ENCODE measurements around the gene M1AP.
"Not testable (repeated sequence)": the region's sequence is repeated elsewhere in the genome, so short reads cannot be mapped to it uniquely, and the experiment has no call there.

Gene M1AP

DNA sequence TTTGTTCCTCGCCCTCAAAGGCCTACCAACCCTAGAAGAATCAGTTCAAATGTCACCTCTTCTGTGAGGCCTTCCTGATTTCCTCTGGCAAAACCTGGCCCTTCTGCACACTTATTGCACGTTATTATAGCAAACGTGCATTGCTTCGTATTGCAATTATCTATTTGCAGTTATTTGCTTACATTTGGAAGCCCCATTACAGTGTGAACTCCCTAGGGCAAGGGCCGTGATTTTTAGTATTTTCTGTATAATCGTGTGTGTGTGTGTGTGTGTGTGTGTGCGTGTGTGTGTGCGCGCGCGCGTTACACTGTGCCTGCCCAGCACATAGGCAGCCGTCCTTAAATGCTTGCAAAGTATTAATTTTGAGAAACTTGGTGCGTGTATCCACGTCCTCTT is 5.5 kb upstream of the M1AP start:
- no peak for DNase-seq

DNA sequence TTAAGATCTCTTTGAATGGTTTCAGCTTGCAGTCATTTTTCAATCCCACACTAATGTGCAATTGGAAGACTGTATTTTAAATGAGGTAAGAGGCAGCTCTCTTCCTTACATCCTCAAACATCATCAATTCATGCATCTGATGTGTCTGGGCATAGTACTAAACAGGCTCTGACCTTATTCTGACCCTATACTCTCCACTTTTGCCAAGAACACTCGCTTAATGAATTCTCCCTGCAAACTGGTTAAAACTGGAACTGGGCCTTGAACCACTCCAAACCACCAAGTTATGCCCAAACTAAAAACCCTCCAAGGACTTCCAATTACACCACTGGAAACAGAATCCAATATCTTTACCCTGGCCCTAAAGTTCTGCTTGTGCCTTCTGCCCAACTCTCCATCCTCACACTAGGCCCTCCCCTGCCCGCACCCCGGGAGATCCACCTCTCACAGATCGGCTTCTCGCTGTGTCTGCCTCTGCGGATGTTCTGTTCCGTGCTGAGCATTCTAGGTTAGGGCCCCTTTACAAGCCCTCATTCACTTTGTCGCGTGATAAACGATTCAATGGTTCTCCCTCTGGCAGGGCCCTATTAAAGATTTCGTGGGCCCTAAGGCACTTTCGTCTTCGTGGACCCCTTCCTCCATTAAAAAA is 1.2 kb downstream of the M1AP start:
- DNase-seq, result no peak

DNA sequence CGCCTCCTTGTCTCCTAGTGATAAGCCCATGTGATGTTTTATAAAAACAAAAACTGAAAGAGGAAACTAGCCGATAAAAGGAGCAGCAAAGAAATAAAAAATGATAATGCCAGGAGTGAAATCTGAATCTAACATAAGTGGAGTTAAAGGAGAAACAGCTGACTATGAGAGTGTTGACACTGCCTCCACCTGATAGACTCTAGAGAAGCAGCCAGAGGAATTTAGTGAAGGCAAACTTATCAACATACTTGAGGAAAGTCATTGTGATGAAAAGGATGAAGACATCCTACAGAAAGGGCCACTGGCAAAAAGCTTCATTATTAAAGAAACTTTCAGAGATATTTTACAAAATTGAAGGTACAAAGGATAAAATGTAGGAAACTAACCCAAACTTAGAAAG is 1.9 kb downstream of the M1AP start:
- no peak for DNase-seq

DNA sequence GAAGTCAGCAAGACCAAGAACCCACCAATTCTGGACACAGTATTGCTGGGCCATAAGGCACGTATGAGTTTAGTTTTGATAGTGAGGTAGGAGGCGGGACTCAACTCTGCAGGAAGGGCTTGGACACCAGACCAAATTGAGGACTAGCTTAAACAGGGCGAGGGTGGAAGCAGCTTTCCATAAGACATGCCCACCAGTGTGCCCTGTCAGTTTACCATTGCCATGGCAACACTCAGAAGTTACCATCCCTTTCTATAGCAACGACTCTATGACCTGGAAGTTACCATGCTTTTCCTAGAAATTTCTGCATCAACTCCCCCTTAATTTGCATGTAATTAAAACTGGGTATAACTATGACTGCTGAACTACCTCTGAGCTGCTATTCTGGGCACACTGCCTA is 2.8 kb downstream of the M1AP start:
- no peak for DNase-seq

DNA sequence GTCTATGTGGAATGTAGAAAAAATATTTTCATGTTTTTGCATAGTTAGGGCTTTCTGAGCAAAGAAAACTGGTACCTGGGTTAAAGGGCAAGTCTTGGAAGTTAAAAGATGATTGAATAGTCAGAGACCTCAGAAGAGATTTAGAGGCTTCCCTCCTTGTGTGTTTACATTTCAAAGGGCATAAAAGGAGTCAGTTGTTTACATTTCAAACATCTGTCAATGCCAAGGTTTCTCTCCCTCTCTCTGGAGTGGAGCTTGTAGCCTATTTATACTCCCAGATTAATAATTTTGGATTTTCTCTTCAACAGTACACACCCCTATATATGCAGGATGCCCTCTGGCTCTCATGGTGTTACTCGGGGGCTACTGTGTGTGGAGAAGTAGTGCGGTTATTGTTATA is 8.6 kb downstream of the M1AP start:
- no peak for DNase-seq

DNA sequence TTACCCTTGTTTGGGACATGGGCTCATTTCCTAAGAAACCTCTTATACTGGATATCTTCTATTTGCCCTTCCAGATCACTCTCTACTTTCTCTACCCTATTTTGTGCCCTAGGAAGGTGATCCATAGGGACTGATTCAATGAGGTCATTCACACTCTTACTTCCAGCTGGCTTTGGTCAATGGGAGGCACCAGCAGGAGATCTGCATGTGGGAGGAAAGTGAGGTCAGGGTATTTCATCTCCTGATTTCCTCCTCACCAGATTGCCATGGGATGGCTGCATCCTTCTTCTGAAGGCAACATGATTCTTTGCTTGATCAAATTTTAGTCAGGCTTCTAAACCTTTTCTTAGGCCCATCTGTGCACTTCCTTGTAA is 15.2 kb downstream of the M1AP start:
- DNase-seq, result no peak

DNA sequence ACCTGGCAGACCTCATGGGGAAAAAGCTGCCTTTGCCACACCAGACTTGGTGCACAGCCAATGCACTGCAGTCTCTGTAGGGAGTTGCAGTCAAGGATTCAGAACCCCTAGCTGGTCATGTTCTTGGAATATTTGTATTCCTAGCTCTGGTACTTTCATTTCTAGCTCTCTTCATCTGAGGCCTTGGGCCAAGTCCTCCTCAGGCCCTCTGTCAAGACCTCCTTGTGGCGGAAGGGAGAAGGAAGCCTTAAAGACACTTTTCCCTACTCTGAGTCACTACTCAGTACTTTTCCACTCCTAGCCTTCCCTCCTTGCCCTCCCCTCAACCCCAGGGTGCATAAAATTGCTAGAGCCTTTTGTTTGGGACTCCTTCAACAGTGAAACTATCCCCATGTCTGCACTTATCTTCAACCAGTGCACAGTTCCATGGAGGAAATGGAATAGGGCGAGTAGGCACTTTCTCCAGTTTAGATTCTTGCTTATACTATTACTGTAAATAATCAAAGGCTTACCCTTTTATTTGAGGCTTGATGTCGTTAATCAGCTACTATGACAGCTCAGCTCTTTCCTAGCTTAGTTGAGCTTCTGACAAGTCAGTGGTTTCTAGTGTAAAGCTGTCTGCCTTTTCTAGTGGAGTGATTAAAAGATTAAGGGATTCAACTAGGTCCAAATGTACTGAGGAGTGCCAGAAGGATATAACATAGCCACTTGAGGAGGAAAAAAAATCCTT is 15.8 kb downstream of the M1AP start:
- no peak for DNase-seq

DNA sequence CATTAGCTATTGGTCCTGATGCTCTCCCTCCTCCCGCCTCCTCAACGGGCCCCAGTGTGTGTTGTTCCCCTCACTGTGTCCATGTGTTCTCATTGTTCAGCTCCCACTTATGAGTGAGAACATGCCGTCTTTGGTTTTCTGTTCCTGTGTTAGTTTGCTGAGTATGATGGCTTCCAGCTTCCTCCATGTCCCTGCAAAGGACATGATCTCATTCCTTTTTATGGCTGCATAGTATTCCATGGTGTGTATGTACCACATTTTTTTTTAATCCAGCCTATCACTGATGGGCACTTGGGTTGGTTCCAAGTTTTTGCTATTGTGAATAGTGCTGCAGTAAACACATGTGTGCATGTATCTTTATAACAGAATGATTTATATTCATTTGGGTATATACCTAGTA is 17.7 kb downstream of the M1AP start:
- DNase-seq, result not testable (repeated sequence)

DNA sequence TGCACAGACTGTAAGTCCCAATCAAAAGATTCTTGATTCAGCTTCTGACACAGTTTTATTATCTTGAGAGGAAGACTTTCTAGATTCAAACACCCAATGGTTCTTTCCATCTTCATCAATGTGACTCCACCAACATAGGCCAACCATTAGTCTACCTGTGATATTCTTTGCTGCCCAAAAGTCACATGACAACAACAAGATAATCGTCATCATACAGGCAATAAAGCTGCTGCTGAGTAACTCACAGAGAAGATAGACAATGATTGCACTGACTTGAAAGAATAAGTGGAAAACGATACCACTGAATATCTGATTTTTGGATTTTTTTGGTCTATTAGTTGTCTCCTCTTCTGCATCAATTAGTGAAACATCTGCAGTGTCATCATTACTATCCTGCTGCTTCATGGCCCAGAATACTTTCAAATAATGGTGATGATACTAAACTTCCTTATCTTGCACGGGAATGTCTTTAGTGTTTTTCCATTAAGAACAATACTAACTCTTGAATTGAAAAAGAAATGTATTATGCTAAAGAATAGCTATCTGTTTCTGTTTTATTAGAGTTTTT is 19.5 kb downstream of the M1AP start:
- no peak for DNase-seq

DNA sequence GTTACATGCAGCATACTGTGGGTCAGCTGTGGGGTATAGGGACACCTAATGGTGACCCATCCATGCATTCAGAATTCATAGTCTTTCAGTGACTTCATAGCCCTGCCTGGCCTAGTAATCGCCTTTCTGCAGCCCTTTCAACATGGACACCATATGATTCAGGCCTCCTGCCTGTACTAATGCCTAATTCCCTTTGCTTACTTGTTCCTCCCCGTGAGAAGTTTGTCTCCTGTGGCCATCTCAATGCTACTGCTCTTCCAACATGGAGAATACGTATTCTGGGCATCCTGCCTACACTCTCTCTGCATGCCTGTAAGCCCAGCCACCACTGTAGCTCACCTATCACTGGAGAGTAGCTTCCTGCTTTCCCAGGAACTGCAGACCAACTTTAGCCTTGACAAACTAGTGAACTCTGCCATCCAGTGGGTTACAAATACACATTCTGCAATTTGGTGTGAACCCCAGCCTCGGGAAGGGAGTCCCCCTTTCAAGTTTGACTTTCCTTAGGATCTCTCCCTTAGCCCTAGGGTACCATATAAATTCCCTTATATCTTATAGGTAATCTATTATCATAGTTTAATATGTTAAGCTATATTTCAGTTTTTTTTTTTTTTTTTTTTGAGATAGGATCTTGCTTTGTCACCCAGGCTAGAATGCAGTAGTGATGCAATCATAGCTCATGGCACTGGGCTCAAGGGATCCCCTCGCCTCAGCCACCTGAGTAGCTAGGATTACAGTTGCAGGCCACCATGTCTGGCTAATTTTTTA is 22.3 kb downstream of the M1AP start:
- DNase-seq, result no peak

DNA sequence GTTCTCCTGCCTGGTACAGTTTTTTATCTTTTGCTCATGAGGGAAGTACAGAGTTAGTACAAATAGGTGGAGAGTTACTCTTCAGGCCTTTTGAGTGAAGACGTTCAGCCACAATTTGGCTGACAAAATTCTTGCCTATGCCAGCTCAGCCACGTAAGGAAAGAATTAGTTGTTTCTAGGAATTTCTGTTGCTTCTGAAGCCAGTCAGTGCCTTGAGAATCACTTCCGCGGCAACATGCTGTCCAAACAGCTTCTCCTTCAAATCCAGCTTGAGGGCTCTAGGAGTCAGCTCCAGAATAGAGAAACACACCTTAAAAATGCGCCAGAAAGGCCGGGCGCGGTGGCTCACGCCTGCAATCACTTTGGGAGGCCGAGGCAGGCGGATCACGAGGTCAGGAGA is 27.5 kb downstream of the M1AP start:
- no peak for DNase-seq

DNA sequence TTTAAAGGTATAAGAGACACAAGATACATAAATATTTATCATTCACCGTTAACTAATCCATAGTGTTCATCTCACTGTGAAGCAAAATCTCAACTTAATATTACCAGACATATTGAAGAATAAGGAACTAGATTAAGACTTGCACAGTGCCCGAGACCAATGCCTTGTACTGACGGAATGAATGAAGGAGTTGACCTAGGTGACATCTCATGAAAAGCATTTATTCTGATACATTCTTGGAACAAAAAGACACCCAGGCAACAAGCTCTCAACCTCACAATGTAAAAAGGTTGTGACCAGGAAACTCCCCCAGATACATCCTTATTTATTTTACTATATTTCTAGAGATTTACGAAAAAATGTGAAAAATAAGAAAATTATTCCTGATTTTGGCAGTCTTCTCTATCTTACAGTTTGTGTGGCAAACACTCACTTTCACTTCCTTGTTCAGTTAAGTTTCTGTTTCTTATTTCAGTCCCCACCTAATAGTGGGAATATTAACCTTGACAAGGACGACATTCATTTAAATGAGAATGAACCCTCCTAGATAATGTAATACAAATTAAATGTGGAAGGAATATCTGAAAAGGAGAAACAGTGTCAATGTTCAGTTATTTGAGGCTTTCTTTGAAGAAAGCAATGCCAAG is 28.4 kb downstream of the M1AP start:
- DNase-seq, result no peak

DNA sequence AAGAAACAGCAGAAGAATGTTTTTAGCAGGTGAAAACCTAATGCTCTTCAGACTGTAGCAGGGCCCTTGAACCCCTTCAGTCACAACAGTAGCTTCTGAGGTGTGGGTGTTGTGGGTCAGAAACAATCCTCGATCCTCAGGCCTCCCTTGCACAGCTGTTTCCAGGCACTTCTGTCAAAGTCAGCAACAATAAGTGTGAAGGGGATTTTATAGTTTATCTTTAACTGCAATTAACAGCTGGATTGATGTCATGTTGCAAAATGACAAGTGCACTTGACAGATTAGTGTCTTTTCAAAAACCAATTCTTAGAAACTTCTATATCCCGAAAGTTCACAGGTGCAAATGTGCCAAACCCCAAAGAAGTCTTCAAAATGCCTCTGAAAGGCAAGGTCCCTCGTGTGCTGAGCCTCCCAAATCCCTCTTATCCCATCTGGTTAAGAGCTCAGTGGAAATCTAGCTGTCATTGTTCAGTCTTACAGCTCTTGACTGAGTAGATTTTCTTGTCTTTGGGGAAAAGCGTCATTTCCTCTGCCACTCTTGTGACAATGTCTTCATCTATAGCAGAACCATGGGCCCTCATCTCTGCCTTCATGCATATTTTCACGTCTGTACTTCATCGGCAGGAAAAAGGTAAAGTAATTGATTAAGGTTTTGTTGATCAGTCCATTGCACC is 29.6 kb downstream of the M1AP start:
- DNase-seq, result no peak

DNA sequence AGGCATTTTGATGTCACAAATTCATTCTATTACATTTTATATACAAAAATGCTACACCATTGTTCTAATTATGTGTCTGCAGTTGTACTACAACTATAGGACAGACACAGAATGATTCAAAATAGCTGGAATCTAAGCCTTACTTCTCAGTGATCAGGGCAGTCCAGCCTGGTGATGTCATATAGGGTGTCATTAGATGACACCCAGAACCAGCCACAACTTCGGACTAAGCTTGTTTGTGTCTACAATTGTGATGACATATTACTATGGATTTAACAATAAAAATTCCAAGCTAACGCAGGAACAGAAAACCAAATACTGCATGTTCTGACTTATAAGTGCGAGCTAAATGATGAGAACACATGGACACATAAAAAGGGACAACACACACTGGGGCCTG is 31.0 kb downstream of the M1AP start:
- DNase-seq, result no peak

DNA sequence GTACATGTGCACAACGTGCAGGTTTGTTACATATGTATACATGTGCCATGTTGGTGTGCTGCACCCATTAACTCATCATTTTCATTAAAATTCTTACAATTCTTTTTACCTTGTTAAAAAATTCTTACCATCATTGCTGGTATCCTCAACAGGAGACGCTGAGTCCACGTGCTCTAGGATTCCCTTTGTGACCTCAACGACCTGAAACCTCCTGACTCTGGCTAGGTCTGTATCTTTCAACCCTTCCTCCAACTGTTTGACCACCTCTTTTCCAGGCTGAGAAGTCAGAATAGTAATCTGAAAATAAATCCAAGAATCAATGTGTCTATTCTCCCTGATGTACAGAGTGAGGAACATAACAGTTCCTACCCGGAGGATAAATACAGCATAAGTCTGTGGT is 41.2 kb downstream of the M1AP start:
- no peak for DNase-seq

DNA sequence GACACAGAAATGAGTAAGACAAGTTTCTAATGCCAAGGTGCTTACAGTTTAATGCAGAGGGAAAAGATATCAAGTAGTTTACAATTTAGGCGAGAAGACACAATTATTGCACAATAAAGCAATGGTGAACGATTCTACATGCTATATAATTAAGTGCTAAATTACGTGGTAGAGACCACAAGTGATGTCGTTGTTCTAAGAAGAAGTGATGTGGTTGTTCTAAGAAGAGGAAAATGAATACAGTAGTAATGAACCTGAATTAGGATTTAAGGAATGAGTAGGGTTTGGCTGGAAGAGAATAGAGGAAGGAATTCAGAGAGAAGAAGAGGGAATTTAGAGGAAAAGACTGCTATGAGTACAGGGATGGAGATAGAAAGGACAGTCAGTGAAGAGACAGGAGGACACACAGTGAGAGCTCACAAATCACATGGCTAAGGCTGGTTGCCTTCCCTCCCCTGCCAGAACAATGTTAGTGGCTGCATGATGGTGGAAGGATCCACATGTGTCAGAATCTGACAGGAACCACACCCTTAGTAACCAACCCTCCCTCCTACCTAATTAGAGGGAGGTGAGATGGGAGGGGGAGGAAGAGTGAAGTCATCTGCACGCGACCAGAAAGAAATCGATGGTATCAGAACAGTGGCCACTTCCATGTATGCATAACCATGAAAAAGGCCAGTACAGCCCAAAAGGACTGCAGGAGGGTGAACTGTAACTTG is 44.7 kb downstream of the M1AP start:
- DNase-seq, result no peak

DNA sequence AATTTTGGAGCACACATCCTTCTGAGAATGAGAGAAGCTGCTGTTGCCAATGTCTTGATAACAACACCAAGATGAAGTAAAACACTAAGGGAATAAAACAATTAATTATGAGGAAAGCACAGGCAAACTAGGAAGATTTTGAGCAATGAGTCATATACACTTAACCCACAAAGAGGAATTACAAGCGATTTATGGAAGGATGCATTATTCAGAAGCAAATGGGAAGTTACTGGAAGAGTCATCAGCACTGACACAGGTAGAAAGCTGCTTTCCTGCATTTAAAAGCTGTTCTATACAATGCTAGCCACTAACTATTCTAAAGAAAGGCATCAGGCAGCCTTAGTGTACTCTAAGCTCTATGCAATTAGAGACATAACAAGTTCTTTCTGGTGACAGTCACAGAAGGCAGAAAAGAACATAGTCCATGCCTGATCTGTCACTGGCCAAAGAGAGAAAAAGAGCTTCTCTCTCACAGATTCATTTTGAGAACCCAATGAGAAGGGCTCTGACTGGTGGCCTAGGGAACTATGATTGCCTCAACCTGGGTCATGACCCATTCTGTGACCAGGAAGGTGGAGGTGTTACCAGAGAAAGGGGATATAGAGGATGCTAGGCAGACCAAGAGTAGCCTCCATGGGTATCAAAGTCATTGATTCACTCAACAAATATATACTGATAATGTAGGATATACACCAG is 45.4 kb downstream of the M1AP start:
- DNase-seq, result no peak

DNA sequence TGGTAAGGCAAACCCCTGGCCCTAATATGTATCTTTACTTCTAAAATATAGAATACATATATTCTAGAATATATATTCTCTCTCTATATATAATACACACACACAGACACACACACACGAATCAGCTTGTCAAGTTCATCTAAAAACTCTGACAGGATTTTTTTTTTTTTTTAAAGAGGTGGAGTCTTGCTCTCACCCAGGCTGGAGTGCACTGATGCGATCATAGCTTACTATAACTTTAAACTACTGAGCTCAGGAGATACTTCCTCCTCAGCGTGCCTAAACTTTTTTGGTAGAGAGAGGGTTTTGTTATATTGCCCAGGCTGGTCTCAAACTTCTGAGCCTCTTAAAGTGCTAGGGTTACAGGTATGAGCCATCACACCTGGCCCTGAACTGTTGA is 48.5 kb downstream of the M1AP start:
- DNase-seq, result no peak

DNA sequence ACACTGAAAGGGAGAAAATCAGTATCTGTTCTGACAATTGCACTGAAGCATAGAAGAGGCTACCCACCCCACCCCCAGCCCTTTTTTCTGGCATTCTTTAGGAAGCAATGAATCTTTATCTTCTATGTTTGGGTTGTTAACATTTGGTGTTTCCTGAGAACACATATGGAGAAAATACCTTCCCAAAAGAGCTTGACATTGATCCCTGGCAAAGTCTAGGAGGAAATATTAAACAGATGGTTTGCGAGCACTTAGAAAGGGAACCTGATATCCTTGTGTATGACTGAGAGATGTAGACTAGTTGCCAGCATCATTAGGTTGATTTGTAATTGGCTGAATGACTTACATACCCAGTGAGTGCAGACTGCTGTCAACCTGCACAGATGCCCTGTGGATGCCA is 50.7 kb downstream of the M1AP start:
- DNase-seq, result no peak

DNA sequence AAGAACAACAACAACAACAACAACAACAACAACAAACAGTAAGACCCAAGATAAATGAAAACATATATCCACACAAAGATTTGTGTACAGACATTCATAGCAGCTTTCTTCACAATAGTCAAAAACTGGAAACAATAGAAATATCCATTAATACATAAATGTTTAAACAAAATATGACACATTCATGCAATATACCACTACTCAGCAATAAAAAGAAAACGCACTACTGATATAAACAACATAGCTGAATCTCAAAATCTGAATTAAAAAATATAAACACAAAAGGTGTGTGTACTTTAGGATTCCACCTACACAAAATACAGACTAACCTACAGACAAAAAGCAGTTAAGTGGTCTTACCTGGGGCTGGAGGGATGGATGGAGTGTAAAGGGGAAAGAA is 51.5 kb downstream of the M1AP start:
- no peak for DNase-seq
